Body of pancreas (tissue), 4 donors: ENCODE results near the gene HPN.

Experiments
- POLR2A ChIP-seq, 3 donors: fragments of 450-650 bp; IDR thresholded peaks; one replicate each; pipeline ENCODE4 v1.6.1; 2016; ENCODE audit warnings: antibody characterized with exemption in 3 of 3, mild to moderate bottlenecking in 2 of 3
- TF ChIP-seq, protein P1 (sequence below), 7 experiments: fragments of 450-650 bp in 4 of 7; fragments of 200-600 bp in 3 of 7; sonication (generic) in 3 of 7; IDR thresholded peaks; one replicate each; pipeline ENCODE4 v1.5.1; 2016 to 2019; ENCODE audit warnings: antibody characterized with exemption in 7 of 7

DNA sequence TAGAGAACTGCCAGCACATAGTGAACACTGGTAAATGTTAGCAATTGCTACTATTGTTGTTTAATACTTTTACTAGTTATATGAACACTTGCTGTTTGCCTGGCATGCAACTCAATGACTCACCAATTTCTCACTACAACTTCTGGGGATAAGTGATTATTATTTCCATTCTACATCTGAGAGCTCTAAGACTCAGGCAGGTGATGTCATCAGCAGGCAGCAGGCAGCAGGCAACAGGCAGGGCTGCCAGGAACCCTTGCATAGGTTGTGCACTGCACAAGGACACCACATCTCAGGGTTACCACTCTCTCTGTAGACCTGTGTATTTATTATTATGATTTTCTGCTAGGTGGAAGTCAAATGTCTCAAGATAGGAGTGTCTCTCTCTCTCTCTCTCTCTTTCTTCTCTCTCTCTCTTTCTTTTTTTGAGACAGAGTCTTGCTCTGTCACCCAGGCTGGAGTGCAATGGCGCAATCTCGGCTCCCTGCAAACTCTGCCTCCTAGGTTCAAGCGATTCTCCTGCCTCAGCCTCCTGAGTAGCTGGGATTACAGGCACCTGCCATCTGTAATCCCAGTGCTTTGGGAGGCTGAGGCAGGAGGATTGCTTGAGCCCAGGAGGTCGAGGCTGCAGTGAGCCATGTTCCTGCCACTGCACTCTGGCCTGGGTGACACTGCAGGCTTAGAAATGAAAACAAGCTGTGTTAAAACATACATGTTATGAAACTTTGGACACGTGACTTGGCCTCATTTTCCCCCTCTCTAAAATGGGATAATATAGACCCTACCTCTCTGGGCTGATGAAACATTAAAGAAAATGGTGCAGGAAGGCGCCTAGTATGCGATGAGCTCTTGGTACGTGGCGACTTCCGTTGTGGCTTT, 22.7 kb downstream of the HPN start:
- TF ChIP-seq, protein P1, sequence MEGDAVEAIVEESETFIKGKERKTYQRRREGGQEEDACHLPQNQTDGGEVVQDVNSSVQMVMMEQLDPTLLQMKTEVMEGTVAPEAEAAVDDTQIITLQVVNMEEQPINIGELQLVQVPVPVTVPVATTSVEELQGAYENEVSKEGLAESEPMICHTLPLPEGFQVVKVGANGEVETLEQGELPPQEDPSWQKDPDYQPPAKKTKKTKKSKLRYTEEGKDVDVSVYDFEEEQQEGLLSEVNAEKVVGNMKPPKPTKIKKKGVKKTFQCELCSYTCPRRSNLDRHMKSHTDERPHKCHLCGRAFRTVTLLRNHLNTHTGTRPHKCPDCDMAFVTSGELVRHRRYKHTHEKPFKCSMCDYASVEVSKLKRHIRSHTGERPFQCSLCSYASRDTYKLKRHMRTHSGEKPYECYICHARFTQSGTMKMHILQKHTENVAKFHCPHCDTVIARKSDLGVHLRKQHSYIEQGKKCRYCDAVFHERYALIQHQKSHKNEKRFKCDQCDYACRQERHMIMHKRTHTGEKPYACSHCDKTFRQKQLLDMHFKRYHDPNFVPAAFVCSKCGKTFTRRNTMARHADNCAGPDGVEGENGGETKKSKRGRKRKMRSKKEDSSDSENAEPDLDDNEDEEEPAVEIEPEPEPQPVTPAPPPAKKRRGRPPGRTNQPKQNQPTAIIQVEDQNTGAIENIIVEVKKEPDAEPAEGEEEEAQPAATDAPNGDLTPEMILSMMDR (IDR thresholded peaks at IDR 0.05), result no peak
- TF ChIP-seq POLR2A (IDR thresholded peaks at IDR 0.05), result no peak
